ENCODE results near the gene TRIL. TPM values are rescaled to one million over a fixed set of nuclear protein-coding genes. Genes with fewer than 3 reads are reported as not detected.
A peak's percentile ranks its signal among the peaks of the same experiment; 100 is the strongest.

The TRIL gene, protein sequence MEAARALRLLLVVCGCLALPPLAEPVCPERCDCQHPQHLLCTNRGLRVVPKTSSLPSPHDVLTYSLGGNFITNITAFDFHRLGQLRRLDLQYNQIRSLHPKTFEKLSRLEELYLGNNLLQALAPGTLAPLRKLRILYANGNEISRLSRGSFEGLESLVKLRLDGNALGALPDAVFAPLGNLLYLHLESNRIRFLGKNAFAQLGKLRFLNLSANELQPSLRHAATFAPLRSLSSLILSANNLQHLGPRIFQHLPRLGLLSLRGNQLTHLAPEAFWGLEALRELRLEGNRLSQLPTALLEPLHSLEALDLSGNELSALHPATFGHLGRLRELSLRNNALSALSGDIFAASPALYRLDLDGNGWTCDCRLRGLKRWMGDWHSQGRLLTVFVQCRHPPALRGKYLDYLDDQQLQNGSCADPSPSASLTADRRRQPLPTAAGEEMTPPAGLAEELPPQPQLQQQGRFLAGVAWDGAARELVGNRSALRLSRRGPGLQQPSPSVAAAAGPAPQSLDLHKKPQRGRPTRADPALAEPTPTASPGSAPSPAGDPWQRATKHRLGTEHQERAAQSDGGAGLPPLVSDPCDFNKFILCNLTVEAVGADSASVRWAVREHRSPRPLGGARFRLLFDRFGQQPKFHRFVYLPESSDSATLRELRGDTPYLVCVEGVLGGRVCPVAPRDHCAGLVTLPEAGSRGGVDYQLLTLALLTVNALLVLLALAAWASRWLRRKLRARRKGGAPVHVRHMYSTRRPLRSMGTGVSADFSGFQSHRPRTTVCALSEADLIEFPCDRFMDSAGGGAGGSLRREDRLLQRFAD
- under 0.01 and 1.9 TPM in 2 replicates for total RNA-seq

DNA sequence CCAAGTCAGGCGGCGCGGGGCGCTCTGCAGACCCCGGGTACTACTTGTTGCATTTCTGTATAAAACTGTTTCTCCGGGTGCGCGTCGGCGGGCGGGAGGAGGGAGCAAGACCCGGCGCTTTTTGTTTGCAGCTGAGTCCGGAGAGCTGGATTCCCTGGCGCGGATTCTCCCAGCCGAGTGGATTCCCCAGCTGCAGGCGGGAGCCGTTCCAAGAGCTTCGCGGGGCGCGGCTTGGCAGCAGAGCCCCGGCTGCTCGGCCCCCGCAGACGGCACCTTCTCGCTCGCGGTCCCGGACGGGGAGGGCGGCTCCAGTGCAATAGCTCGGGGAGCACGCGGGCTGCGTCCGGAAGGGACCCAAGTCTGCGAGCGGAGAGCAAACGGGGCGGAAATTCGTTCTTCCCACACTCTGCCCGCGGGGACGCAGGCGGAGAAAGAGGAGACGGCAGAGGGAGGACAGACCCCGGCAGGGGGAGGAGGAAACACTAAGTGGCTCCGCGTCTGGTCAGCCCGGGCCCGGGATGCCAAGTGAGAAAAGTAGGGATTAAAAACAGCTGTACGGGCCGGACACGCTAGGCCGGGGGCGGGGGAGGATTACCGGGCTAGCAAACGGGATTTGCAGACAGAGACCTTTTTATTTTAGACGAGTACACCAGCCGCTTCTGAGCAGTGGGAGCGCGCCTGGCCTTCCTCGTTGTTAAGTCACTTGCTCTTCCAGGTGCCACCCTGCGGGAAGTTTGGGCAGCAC, at the start of gene TRIL:
Gene TRIL (minus strand): TSS at position 96 of the 745 bp plus-strand sequence. CDS start 284 bp downstream, outside the sequence.
- DNase-seq (ENCODE audit: low read depth): peak; percentile 56

DNA sequence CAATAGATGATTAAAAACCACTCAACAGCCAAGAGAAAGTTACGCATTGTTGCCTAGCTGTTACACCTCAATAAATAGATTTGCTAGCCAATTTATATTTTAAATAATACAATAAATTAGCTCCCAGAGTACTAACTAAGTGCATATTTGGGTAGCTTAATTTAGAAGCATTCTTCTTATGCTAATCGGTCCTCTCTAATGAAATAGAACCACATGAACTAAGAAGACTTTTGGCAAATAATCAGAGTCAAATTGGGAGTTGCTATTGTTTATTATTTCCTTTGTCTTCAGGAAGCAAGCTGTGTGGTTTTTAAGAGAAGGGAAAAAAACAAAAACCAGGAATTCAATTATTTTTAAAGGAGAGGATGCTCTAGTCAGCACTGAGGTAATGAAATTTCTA, 49.0 kb upstream of the TRIL start:
- DNase-seq (ENCODE audit: low read depth): no peak
- H3K4me3 ChIP-seq (ENCODE audit: low read depth, low read length): no peak overlapping the region
- TF ChIP-seq, protein P1, sequence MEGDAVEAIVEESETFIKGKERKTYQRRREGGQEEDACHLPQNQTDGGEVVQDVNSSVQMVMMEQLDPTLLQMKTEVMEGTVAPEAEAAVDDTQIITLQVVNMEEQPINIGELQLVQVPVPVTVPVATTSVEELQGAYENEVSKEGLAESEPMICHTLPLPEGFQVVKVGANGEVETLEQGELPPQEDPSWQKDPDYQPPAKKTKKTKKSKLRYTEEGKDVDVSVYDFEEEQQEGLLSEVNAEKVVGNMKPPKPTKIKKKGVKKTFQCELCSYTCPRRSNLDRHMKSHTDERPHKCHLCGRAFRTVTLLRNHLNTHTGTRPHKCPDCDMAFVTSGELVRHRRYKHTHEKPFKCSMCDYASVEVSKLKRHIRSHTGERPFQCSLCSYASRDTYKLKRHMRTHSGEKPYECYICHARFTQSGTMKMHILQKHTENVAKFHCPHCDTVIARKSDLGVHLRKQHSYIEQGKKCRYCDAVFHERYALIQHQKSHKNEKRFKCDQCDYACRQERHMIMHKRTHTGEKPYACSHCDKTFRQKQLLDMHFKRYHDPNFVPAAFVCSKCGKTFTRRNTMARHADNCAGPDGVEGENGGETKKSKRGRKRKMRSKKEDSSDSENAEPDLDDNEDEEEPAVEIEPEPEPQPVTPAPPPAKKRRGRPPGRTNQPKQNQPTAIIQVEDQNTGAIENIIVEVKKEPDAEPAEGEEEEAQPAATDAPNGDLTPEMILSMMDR (IDR thresholded peaks at IDR 0.05; ENCODE audit: insufficient read depth, low read depth, low read length): no peak

More for the DNA sequence above, at the start of gene TRIL:
- TF ChIP-seq, protein P1 (IDR thresholded peaks at IDR 0.05; ENCODE audit: insufficient read depth, low read depth, low read length): no peak
- H3K4me3 ChIP-seq (ENCODE audit: low read depth, low read length): peak within 1 kb of the TSS; percentile 49

DNA sequence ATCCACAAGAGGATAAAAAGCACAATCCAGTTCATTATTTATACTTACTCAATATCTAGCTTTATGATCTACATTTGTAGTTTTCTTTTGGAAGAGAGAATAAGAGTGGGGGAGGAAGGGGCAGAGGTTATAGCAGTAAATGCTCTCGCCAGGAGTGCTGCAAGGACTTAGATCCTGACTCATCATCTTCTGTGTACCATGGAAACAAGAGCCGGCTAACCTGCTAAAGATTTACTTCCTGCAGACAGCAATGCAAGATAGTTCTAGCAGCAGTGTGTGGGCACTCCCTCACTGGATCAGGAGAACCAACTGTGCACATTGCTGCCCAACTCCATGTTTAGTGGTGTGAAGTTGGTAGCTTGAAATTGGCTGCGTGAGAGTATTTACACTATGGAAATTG, 47.7 kb upstream of the TRIL start:
- DNase-seq (ENCODE audit: low read depth): peak; percentile 27
- no peak overlapping the region for H3K4me3 ChIP-seq (ENCODE audit: low read depth, low read length)
- TF ChIP-seq, protein P1 (IDR thresholded peaks at IDR 0.05; ENCODE audit: insufficient read depth, low read depth, low read length): no peak

DNA sequence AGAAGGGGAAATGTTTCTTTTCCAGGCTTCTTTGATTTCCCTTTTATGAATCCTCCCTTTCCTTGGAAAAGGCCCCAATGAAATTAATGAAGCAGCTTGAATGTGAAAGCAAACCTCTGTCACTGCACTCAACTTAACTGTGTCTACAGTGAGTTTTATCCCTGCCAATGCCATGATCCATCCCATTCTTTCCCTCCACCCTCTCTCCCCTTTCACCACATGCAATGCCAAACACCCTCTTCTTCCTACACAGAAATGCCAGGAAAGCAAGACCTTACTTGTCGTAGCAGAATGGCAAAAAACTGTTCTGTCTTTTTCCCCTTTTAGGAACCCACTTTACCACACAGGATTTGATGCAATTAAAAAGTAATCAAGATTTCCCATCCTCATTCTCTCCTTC, 47.3 kb upstream of the TRIL start:
- no peak for DNase-seq (ENCODE audit: low read depth)
- TF ChIP-seq, protein P1 (IDR thresholded peaks at IDR 0.05; ENCODE audit: insufficient read depth, low read depth, low read length): no peak
- H3K4me3 ChIP-seq (ENCODE audit: low read depth, low read length): no peak overlapping the region

DNA sequence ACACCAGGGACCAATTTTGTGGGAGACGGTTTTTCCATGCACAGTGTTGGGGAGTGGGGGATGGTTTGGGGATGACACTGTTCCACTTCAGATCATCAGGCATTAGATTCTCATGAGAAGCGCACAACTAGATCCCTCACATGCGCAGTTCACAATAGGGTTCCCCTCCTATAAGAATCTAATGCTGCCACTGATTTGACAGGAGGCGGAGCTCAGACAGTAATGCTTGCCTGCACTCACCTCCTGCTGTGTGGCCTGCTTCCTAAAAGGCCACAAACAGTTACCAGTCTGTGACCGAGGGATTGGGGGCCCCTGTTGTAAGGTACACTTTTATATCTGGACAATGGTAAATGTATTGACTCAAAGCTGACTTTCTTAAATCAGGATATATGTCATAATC, 45.6 kb upstream of the TRIL start:
- TF ChIP-seq, protein P1 (IDR thresholded peaks at IDR 0.05; ENCODE audit: insufficient read depth, low read depth, low read length): no peak
- no peak overlapping the region for H3K4me3 ChIP-seq (ENCODE audit: low read depth, low read length)
- DNase-seq (ENCODE audit: low read depth): no peak

DNA sequence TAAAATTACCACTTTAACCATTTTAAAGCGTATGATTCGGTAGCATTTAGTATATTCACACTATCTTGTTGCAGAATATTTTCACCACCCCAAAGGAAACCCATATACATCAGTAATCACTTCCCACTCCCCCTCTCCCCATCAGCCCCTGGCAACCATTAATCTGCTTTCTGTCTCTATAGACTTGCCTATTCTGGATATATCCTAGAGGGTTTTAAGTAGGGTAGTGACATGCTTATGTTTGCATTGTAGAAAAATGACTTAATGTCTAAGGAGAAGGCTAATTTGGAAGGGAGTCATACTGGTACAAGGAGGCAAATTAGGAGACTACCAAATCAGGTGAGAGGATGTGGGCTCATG, 42.6 kb upstream of the TRIL start:
- TF ChIP-seq, protein P1 (IDR thresholded peaks at IDR 0.05; ENCODE audit: insufficient read depth, low read depth, low read length): no peak
- H3K4me3 ChIP-seq (ENCODE audit: low read depth, low read length): no peak overlapping the region

More for the DNA sequence above, 42.6 kb upstream of the TRIL start:
- DNase-seq (ENCODE audit: low read depth): no peak
